GM08714 (cell line): ENCODE results near the gene ZSCAN2.

Experiments used
- H3K4me3 ChIP-seq: fragments of 200-500 bp; sonication (Bioruptor generic); 2 replicates; pipeline ENCODE4 v1.5.1; 2014; ENCODE audit warnings: mild to moderate bottlenecking, low read length, inconsistent platforms
- ZNF274 ChIP-seq: IDR thresholded peaks from 2 replicates; pipeline ENCODE4 v1.6.1; 2012; ENCODE audit warnings: mild to moderate bottlenecking, low read depth, low read length

Gene ZSCAN2

GRCh38 chr15:84659904-84660781 is 59.3 kb downstream of the ZSCAN2 start:
- no peak overlapping the region for H3K4me3 ChIP-seq
- TF ChIP-seq ZNF274: no peak

- H3K4me3 ChIP-seq: no peak overlapping the region
- no peak for TF ChIP-seq ZNF274
Observed at GRCh38 chr15:84661001-84661400, 60.2 kb downstream of the ZSCAN2 start.

- H3K4me3 ChIP-seq: no peak overlapping the region
- TF ChIP-seq ZNF274: no peak
Observed at GRCh38 chr15:84666373-84666772, 65.6 kb downstream of the ZSCAN2 start.

DNA sequence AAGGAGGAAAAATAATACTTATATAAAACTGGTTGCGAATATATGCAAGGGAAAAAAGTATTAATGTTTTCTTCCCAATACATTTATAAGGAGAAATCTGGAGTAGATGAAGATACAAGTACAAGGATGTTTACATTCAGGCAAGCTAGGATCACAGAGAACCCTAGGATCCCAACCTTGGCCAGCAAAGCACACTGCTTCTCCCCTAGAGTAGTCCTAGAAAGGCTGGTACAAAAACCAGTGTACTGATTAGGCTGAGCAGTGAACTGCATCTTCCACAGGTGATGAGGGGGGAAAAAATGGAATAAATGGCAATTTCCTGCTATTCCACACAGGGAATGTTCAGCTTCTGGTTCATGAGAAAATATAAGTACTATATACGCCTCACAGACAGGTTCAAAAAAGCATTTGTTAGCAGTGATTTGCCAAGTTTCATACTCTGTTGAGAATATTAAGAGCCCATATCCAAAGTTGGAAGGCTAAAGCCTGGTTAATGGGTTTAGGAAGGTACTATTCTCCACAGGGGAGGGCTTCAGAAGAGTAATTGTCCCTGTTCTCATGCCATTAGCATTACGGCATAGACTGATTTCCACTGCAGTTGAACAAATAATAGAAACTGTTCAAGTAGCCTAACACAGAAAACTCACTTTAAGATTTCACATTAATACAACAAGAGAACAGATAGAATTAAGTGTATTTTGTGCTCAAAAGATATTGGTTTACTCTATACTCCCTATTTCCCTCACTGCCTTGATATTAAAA is 67.6 kb downstream of the ZSCAN2 start:
- TF ChIP-seq ZNF274: no peak
- no peak overlapping the region for H3K4me3 ChIP-seq

- TF ChIP-seq ZNF274: no peak
- H3K4me3 ChIP-seq: no peak overlapping the region
Observed at GRCh38 chr15:84669726-84670125, 68.9 kb downstream of the ZSCAN2 start.

DNA sequence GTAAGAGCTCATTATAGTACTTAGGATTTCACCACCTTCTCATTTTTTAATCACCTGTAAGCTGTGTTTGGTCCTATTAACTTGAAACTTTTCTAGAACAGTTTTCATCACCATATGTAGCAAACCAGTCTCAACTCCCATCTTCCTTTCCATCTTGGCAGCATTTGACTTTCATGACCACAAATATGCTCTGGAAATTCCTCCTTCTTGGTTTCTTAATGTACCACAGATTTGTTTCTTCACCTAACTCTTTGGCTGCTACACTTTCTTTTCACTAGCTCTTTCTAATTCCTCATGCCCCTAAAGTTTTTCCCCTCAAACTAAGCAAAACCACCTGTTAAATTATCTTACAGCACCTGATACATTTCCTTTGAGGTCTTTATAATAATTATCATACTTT is 70.4 kb downstream of the ZSCAN2 start:
- no peak for TF ChIP-seq ZNF274
- no peak overlapping the region for H3K4me3 ChIP-seq
